ENCODE measurements around the gene STMN3.
A peak's percentile ranks its signal among the peaks of the same experiment; 100 is the strongest.

The STMN3 gene

DNA sequence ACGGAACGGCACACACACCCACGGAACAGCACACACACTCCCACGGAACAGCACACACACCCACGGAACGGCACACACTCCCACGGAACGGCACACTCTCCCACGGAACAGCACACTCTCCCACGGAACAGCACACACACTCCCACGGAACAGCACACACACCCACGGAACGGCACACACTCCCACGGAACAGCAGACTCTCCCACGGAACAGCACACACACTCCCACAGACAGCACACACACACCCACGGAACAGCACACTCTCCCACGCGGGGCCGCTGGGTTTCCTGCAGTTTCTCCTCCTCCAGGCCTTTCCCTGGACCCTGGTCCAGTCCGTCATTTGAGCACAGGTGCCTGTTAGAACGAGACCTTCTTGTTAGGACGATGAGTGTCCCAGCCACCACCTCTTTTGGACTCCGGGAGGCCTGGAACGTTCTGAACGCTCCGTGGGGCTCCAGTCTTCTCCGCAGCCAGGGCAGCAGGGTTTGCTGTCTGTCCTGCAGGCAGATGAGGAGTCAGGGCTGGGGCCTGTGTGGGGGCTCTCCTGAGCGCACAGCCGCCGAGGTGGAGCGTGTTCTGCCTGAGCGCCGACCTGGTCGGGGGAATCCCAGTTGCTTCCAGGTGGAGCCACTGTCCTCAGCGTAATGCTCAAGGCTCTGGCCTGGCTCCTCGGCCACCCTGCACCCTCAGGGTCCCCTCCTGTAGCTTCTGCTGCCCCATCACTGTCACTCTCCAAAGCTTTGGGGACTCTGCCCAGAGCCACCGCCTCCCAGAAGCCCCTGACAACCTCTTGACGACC, 25.6 kb upstream of the STMN3 start:
- no peak overlapping the region for H3K4me3 ChIP-seq (ENCODE audit: low read depth, low read length)
- H2BK5ac ChIP-seq (ENCODE audit: low read depth, low read length, poor library complexity), result no peak overlapping the region
- no peak overlapping the region for H3K18ac ChIP-seq (ENCODE audit: low read length)
- peaks cover 34 to 43% of the 10 kb centered on the region in 2 experiments for H3K36me3 ChIP-seq (ENCODE audit: control insufficient read depth in 1 of 2, insufficient read depth in 2 of 2, low read length in 2 of 2)
- H3K23ac ChIP-seq (ENCODE audit: low read length), result no peak overlapping the region
- peak overlapping the region; percentile 1 for H4K91ac ChIP-seq (ENCODE audit: low read depth, low read length)
- H3K27ac ChIP-seq (ENCODE audit: low read depth, low read length), result no peak overlapping the region
- H4K8ac ChIP-seq (ENCODE audit: low read depth, low read length), result no peak overlapping the region
- WGBS (ENCODE audit: extremely low coverage, insufficient coverage, insufficient read length), result no CpG with 5 or more reads among the region's 38 CpGs
- H2AFZ ChIP-seq (ENCODE audit: insufficient read depth, low read length, poor library complexity), result no peak overlapping the region
- peaks cover 19 to 20% of the 10 kb centered on the region in 2 experiments for H3K4me1 ChIP-seq (ENCODE audit: control insufficient read depth in 1 of 2, insufficient read depth in 2 of 2, low read length in 2 of 2)
- H3K9me3 ChIP-seq (ENCODE audit: insufficient read depth, low read depth, low read length), result peaks cover 8% of the 10 kb centered on the region
- no peaks in the 10 kb centered on the region for H3K27me3 ChIP-seq (ENCODE audit: insufficient read depth, low read length)
- H3K4ac ChIP-seq (ENCODE audit: low read depth, low read length), result no peak overlapping the region
- no peak for DNase-seq
- peaks cover 12% of the 10 kb centered on the region for H3K79me1 ChIP-seq (ENCODE audit: low read length)
- H4K12ac ChIP-seq (ENCODE audit: low read depth, low read length), result no peak overlapping the region
- H3K79me2 ChIP-seq (ENCODE audit: control insufficient read depth, insufficient read depth, low read length, poor library complexity), result peaks cover 6% of the 10 kb centered on the region
- no peak overlapping the region for H3K4me2 ChIP-seq (ENCODE audit: low read length)
- no peak overlapping the region for H2BK120ac ChIP-seq (ENCODE audit: insufficient read depth, low read length, poor library complexity)
- no peak overlapping the region for H3K14ac ChIP-seq (ENCODE audit: low read length)
- H3K9ac ChIP-seq (ENCODE audit: low read length), result no peak overlapping the region
- H2BK12ac ChIP-seq (ENCODE audit: low read length), result no peak overlapping the region
- no peak overlapping the region for H2AK5ac ChIP-seq (ENCODE audit: low read length)

DNA sequence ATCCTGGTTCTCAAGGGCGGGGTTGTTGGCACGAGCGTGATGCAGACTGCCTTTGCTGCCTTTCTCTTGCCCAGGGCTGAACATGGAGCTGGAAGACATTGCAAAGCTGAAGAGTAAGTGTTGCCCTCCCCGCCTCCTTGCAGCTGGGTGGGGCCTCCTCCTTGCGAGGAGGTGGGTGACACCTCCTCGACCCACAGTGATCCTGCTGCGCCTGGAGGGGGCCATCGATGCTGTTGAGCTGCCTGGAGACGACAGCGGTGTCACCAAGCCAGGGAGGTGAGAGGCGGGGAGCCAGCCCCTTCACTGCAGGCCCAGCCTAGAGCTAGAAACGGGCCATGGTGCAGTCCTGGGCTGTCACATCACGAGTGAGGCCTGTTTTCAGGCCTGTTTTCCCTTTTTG, 24.8 kb upstream of the STMN3 start:
- WGBS (ENCODE audit: extremely low coverage, insufficient coverage, insufficient read length), result no CpG with 5 or more reads among the region's 13 CpGs
- Histone ChIP-seq H4K12ac (ENCODE audit: low read depth, low read length) (no peak overlapping the region), H2AFZ (ENCODE audit: insufficient read depth, low read length, poor library complexity) (no peak overlapping the region), H2BK120ac (ENCODE audit: insufficient read depth, low read length, poor library complexity) (no peak overlapping the region), H3K27ac (ENCODE audit: low read depth, low read length) (no peak overlapping the region), H2BK5ac (ENCODE audit: low read depth, low read length, poor library complexity) (no peak overlapping the region), H3K27me3 (ENCODE audit: insufficient read depth, low read length) (no peaks in the 10 kb centered on the region), H3K14ac (ENCODE audit: low read length) (no peak overlapping the region), H3K18ac (ENCODE audit: low read length) (no peak overlapping the region), H3K36me3 (ENCODE audit: control insufficient read depth in 1 of 2, insufficient read depth in 2 of 2, low read length in 2 of 2) (peaks cover 37 to 48% of the 10 kb centered on the region in 2 experiments), H3K9ac (ENCODE audit: low read length) (no peak overlapping the region), H3K4ac (ENCODE audit: low read depth, low read length) (no peak overlapping the region), H3K9me3 (ENCODE audit: insufficient read depth, low read depth, low read length) (peaks cover 7% of the 10 kb centered on the region), H2AK5ac (ENCODE audit: low read length) (no peak overlapping the region), H4K91ac (ENCODE audit: low read depth, low read length) (no peak overlapping the region), H3K4me2 (ENCODE audit: low read length) (no peak overlapping the region), H3K4me1 (ENCODE audit: control insufficient read depth in 1 of 2, insufficient read depth in 2 of 2, low read length in 2 of 2) (peaks cover 13 to 14% of the 10 kb centered on the region in 2 experiments), H3K23ac (ENCODE audit: low read length) (no peak overlapping the region), H3K79me1 (ENCODE audit: low read length) (peaks cover 9% of the 10 kb centered on the region), H3K4me3 (ENCODE audit: low read depth, low read length) (no peak overlapping the region), H4K8ac (ENCODE audit: low read depth, low read length) (no peak overlapping the region), H3K79me2 (ENCODE audit: control insufficient read depth, insufficient read depth, low read length, poor library complexity) (peaks cover 3% of the 10 kb centered on the region), H2BK12ac (ENCODE audit: low read length) (no peak overlapping the region)
- DNase-seq, result no peak

DNA sequence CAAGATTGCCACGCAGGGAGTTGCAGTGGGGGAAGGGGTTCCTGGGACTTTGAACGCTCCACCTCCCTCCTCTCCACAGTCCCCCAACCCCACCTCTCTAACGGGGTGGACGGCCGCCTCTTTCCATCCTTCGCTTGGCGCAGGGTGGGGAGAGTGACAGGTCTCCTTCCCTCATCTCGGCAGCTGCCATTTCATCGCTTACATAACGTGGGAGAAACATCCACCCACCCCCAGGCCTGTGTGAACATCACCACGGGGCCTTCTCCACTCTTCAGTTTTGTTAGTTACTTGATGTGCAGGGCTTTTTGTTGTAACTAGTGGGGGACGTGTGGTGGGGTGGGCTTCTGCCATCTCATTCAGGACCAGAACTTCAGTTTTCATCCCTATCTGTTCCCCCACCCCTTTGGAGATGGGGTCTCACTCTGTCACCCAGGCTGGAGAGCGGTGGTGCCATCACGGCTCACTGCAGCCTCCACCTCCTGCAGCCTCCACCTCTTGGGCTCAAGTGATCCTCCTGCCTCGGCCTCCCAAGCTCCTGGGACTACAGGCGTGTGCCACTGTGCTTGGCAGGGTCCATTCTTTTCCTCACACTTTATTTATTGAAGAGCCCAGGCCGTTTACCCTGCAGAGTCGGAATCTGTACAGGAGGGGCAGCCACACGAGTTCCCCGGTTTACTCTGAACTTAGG, 22.6 kb upstream of the STMN3 start:
- WGBS (ENCODE audit: extremely low coverage, insufficient coverage, insufficient read length), result no CpG with 5 or more reads among the region's 20 CpGs

DNA sequence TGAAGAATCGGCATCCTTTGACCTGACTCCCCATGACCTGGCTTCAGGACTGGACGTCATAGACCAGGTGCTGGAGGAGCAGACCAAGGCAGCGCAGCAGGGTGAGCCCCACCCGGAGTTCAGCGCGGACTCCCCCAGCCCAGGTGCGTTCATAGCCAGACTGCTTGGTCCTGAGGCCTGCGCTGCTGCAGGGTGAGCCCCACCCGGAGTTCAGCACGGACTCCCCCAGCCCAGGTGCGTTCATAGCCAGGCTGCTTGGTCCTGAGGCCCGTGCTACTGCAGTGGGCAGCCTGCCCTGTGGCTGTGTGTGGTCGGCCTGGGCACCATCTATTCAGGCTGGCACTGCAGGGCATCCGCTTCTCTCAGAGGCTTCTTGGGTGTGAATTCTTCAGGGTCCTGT, 20.7 kb upstream of the STMN3 start:
- Histone ChIP-seq H3K9ac (ENCODE audit: low read length) (no peak overlapping the region), H3K4me1 (ENCODE audit: control insufficient read depth in 1 of 2, insufficient read depth in 2 of 2, low read length in 2 of 2) (no peaks in the 10 kb centered on the region), H3K79me2 (ENCODE audit: control insufficient read depth, insufficient read depth, low read length, poor library complexity) (no peaks in the 10 kb centered on the region), H3K27me3 (ENCODE audit: insufficient read depth, low read length) (no peaks in the 10 kb centered on the region), H3K18ac (ENCODE audit: low read length) (no peak overlapping the region), H3K4me3 (ENCODE audit: low read depth, low read length) (no peak overlapping the region), H3K36me3 (ENCODE audit: control insufficient read depth in 1 of 2, insufficient read depth in 2 of 2, low read length in 2 of 2) (peaks cover 42 to 43% of the 10 kb centered on the region in 2 experiments), H2BK12ac (ENCODE audit: low read length) (no peak overlapping the region), H3K14ac (ENCODE audit: low read length) (no peak overlapping the region), H3K4me2 (ENCODE audit: low read length) (no peak overlapping the region), H4K91ac (ENCODE audit: low read depth, low read length) (no peak overlapping the region), H2AFZ (ENCODE audit: insufficient read depth, low read length, poor library complexity) (no peak overlapping the region), H3K9me3 (ENCODE audit: insufficient read depth, low read depth, low read length) (peaks cover 2% of the 10 kb centered on the region), H2BK5ac (ENCODE audit: low read depth, low read length, poor library complexity) (no peak overlapping the region), H4K12ac (ENCODE audit: low read depth, low read length) (no peak overlapping the region), H2AK5ac (ENCODE audit: low read length) (no peak overlapping the region), H2BK120ac (ENCODE audit: insufficient read depth, low read length, poor library complexity) (no peak overlapping the region), H3K23ac (ENCODE audit: low read length) (no peak overlapping the region), H3K79me1 (ENCODE audit: low read length) (no peaks in the 10 kb centered on the region), H3K4ac (ENCODE audit: low read depth, low read length) (no peak overlapping the region), H3K27ac (ENCODE audit: low read depth, low read length) (no peak overlapping the region), H4K8ac (ENCODE audit: low read depth, low read length) (no peak overlapping the region)
- DNase-seq, result no peak
- no CpG with 5 or more reads among the region's 14 CpGs for WGBS (ENCODE audit: extremely low coverage, insufficient coverage, insufficient read length)

More for the DNA sequence above, 22.6 kb upstream of the STMN3 start:
- H3K9ac ChIP-seq (ENCODE audit: low read length), result no peak overlapping the region
- no peak overlapping the region for H3K14ac ChIP-seq (ENCODE audit: low read length)
- H4K8ac ChIP-seq (ENCODE audit: low read depth, low read length), result no peak overlapping the region
- H3K79me2 ChIP-seq (ENCODE audit: control insufficient read depth, insufficient read depth, low read length, poor library complexity), result no peaks in the 10 kb centered on the region
- H3K4me1 ChIP-seq (ENCODE audit: control insufficient read depth in 1 of 2, insufficient read depth in 2 of 2, low read length in 2 of 2), result no peaks in the 10 kb centered on the region
- H3K4ac ChIP-seq (ENCODE audit: low read depth, low read length), result no peak overlapping the region
- H3K27me3 ChIP-seq (ENCODE audit: insufficient read depth, low read length), result no peaks in the 10 kb centered on the region
- no peak overlapping the region for H3K18ac ChIP-seq (ENCODE audit: low read length)
- H3K79me1 ChIP-seq (ENCODE audit: low read length), result no peaks in the 10 kb centered on the region
- H2BK12ac ChIP-seq (ENCODE audit: low read length), result no peak overlapping the region
- H2BK5ac ChIP-seq (ENCODE audit: low read depth, low read length, poor library complexity), result no peak overlapping the region
- no peak overlapping the region for H3K4me2 ChIP-seq (ENCODE audit: low read length)
- H2BK120ac ChIP-seq (ENCODE audit: insufficient read depth, low read length, poor library complexity), result no peak overlapping the region
- H3K23ac ChIP-seq (ENCODE audit: low read length), result no peak overlapping the region
- H3K36me3 ChIP-seq (ENCODE audit: control insufficient read depth in 1 of 2, insufficient read depth in 2 of 2, low read length in 2 of 2), result peaks cover 44 to 49% of the 10 kb centered on the region in 2 experiments
- H3K27ac ChIP-seq (ENCODE audit: low read depth, low read length), result no peak overlapping the region
- no peak overlapping the region for H4K12ac ChIP-seq (ENCODE audit: low read depth, low read length)
- peaks cover 2% of the 10 kb centered on the region for H3K9me3 ChIP-seq (ENCODE audit: insufficient read depth, low read depth, low read length)
- H4K91ac ChIP-seq (ENCODE audit: low read depth, low read length), result no peak overlapping the region
- no peak overlapping the region for H2AK5ac ChIP-seq (ENCODE audit: low read length)
- no peak overlapping the region for H3K4me3 ChIP-seq (ENCODE audit: low read depth, low read length)
- DNase-seq, result no peak
- no peak overlapping the region for H2AFZ ChIP-seq (ENCODE audit: insufficient read depth, low read length, poor library complexity)
